GM12878 (cell line): ENCODE results near the gene DNAJB2.

ENCODE experiments used
- EZH2 ChIP-seq: IDR thresholded peaks from 2 replicates; pipeline ENCODE4 v1.6.1; 2012; ENCODE audit warnings: low read depth, mild to moderate bottlenecking, control low read depth, inconsistent platforms, low read length, borderline replicate concordance; ENCODE audit not compliant: control insufficient read depth
- JUND ChIP-seq: IDR thresholded peaks from 2 replicates; pipeline ENCODE4 v1.6.1; 2012; ENCODE audit warnings: low read depth, mild to moderate bottlenecking, low read length, improper control_type of control experiment, moderate library complexity
- POLR2A ChIP-seq: IDR thresholded peaks from 2 replicates; pipeline ENCODE4 v1.6.1; 2011; ENCODE audit warnings: low read depth, mild to moderate bottlenecking, low read length
- POLR2AphosphoS2 ChIP-seq: IDR thresholded peaks from 2 replicates; pipeline ENCODE4 v1.6.1; 2011; ENCODE audit warnings: low read depth, mild to moderate bottlenecking, low read length, improper control_type of control experiment, moderate library complexity
- RAD21 ChIP-seq: IDR thresholded peaks from 2 replicates; pipeline ENCODE4 v1.6.1; 2011; ENCODE audit warnings: mild to moderate bottlenecking, low read depth, low read length, moderate library complexity; ENCODE audit not compliant: insufficient read depth
- YY1 ChIP-seq: IDR thresholded peaks from 2 replicates; pipeline ENCODE4 v1.6.1; 2011; ENCODE audit warnings: low read depth, mild to moderate bottlenecking, low read length
- ZSCAN29 ChIP-seq: fragments of 450-650 bp; IDR thresholded peaks from 2 replicates; pipeline ENCODE4 v1.6.1; 2017; ENCODE audit warnings: mild to moderate bottlenecking, moderate library complexity
- TF ChIP-seq, protein P1 (sequence below), 3 experiments: IDR thresholded peaks in 2 of 3; conservative IDR thresholded peaks in 1 of 3; 2 replicates each; pipeline ENCODE4 v1.5.1; 2011; ENCODE audit warnings: low read depth in 3 of 3, low read length in 3 of 3, mild to moderate bottlenecking in 3 of 3, control low read depth in 2 of 3, moderate library complexity in 2 of 3, inconsistent platforms in 1 of 3, mixed read lengths in 1 of 3; ENCODE audit not compliant: control insufficient read depth in 2 of 3, insufficient read depth in 1 of 3; ENCODE audit errors: extremely low read depth in 1 of 3
- TF ChIP-seq, protein P2 (sequence below): fragments of 450-650 bp; formaldehyde crosslinking; IDR thresholded peaks from 2 replicates; pipeline ENCODE4 v1.5.0; 2022; ENCODE audit warnings: mild to moderate bottlenecking, missing genetic modification characterization

DNA sequence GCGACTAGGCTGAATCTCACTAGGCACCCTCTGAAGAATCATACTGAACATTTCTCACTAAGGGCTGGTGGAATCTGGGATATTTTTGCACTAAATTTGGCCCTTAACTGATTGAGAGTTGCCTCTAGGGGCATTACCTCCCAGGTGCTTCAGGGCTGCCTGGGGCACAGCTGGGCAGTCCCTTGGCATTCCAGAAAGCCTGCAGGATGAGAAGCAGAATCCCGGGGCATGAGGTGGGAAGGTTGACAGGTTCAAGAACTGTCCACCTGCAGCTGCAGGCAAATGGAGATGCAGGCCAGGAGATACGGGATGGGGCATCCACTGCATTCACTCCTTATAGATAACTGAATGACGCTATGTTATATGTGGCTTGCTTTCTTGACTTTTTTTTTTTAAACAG is 46.0 kb downstream of the DNAJB2 start:
- TF ChIP-seq EZH2 (no peak), RAD21 (no peak), POLR2AphosphoS2 (no peak), ZSCAN29 (no peak), YY1 (no peak), JUND (no peak), POLR2A (no peak)
- TF ChIP-seq, protein P1, sequence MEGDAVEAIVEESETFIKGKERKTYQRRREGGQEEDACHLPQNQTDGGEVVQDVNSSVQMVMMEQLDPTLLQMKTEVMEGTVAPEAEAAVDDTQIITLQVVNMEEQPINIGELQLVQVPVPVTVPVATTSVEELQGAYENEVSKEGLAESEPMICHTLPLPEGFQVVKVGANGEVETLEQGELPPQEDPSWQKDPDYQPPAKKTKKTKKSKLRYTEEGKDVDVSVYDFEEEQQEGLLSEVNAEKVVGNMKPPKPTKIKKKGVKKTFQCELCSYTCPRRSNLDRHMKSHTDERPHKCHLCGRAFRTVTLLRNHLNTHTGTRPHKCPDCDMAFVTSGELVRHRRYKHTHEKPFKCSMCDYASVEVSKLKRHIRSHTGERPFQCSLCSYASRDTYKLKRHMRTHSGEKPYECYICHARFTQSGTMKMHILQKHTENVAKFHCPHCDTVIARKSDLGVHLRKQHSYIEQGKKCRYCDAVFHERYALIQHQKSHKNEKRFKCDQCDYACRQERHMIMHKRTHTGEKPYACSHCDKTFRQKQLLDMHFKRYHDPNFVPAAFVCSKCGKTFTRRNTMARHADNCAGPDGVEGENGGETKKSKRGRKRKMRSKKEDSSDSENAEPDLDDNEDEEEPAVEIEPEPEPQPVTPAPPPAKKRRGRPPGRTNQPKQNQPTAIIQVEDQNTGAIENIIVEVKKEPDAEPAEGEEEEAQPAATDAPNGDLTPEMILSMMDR (IDR thresholded peaks at IDR 0.05 in 2 of 3, conservative IDR thresholded peaks at IDR 0.05 in 1 of 3; ENCODE audit: control insufficient read depth in 2 of 3, extremely low read depth in 1 of 3, insufficient read depth in 1 of 3, low read depth in 3 of 3, low read length in 3 of 3), result no peak
- TF ChIP-seq, protein P2, sequence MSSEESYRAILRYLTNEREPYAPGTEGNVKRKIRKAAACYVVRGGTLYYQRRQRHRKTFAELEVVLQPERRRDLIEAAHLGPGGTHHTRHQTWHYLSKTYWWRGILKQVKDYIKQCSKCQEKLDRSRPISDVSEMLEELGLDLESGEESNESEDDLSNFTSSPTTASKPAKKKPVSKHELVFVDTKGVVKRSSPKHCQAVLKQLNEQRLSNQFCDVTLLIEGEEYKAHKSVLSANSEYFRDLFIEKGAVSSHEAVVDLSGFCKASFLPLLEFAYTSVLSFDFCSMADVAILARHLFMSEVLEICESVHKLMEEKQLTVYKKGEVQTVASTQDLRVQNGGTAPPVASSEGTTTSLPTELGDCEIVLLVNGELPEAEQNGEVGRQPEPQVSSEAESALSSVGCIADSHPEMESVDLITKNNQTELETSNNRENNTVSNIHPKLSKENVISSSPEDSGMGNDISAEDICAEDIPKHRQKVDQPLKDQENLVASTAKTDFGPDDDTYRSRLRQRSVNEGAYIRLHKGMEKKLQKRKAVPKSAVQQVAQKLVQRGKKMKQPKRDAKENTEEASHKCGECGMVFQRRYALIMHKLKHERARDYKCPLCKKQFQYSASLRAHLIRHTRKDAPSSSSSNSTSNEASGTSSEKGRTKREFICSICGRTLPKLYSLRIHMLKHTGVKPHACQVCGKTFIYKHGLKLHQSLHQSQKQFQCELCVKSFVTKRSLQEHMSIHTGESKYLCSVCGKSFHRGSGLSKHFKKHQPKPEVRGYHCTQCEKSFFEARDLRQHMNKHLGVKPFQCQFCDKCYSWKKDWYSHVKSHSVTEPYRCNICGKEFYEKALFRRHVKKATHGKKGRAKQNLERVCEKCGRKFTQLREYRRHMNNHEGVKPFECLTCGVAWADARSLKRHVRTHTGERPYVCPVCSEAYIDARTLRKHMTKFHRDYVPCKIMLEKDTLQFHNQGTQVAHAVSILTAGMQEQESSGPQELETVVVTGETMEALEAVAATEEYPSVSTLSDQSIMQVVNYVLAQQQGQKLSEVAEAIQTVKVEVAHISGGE (CRISPR knock-in tag), result no peak
